Skin epidermis (tissue), 12 donors: Measurements from ENCODE around the gene LAMTOR4.
"Not testable (repeated sequence)": the region's sequence is repeated elsewhere in the genome, so short reads cannot be mapped to it uniquely, and the experiment has no call there.

Source experiments
- H3K27ac ChIP-seq, 21 experiments: fragments of 200-600 bp; sonication (generic) in 11 of 21; one replicate each; pipeline ENCODE4 v1.5.0; 2020; ENCODE audit warnings: mild to moderate bottlenecking in 3 of 21, inconsistent platforms in 2 of 21, moderate library complexity in 2 of 21
- H3K4me3 ChIP-seq, 7 experiments: fragments of 200-600 bp; sonication (generic) in 2 of 7; one replicate each; pipeline ENCODE4 v1.5.0; 2020; ENCODE audit warnings: inconsistent platforms in 2 of 7, mild to moderate bottlenecking in 2 of 7, moderate library complexity in 1 of 7

The LAMTOR4 gene

GRCh38 chr7:100166317-100166940 lies 17.7 kb downstream of the LAMTOR4 start:
- Histone ChIP-seq H3K27ac (peak overlapping the region in 7 of 21 experiments; percentile 8 to 80 (median 31)), H3K4me3 (no peak overlapping the region)

DNA sequence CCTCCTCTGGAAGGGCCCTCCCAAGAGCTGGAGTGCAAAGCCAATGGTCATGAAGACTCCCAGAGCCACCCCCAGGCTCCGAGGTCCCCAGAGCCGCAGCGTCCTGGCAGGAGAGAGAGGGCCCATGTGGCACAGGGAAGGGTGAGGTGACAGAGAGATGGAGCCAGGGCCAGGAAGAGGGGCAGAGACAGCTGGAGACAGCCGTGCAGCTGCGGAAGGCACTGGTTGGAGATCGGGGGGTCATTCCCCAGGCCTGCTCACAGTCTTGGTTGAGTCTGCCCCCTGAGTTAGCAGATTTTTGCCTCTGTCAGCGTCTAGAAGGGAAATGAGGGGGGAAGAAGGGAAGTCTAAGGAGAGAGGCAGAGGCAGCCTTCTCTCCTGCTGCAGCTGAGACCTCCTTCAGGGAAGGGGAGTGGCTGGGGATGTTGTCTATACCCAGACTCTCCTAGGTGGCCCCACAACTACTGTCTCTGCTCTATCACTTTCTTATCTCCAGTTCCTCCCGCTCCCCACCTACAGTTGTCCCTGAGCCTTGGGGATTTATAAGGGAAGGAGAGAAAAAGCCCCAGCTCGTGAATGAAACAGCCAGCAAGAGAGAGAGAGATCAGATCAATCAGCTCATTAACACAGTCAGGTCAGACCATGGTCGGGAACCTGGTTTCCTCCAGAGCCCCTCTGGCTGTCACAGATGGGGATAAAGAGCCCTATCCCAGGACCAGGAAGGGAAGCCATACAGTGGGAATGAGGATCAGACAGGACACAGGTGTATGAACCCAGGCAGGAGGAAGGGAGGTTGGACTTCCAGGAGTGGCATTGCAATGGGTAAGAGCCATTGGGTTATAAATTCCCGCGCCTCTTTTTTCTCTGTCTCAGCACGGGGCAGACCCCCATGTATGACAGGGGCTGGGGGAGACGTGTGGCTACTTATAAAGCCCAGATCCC lies 18.5 kb downstream of the LAMTOR4 start:
- H3K27ac ChIP-seq = peak overlapping the region in 13 of 21 experiments; percentile 21 to 81 (median 78)
- H3K4me3 ChIP-seq = peak overlapping the region in 4 of 7 experiments; percentile 29 to 47 (median 40)

DNA sequence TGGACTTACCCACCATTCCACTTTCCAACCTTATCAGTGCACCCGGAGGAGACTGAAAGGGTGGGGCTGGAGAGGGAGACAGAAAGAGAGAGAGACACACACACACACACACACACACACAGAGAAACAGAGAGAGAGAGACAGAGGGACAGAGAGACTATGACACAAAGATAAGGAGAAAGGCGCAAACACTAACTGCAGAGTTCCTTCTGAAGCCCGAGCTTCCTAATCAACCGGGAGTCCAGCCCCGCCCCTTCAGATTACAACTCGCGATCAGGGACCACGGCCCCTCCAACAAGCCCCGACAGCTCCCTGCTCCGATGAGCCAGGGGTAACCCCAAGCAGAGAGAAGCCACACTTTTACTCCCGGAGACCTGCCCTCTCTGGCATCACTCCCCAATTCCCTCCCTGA lies 19.2 kb downstream of the LAMTOR4 start:
- H3K27ac ChIP-seq = peak overlapping the region in 19 of 21 experiments; percentile 1 to 87 (median 69)
- H3K4me3 ChIP-seq = peak overlapping the region; percentile 20 to 47 (median 38)

GRCh38 chr7:100169147-100169850 lies 20.6 kb downstream of the LAMTOR4 start:
- H3K27ac ChIP-seq = peak overlapping the region in 14 of 21 experiments; percentile 1 to 87 (median 78)

GRCh38 chr7:100170101-100170897 lies 21.6 kb downstream of the LAMTOR4 start:
- H3K4me3 ChIP-seq = no peak overlapping the region
- H3K27ac ChIP-seq = no peak overlapping the region

More at GRCh38 chr7:100169147-100169850, 20.6 kb downstream of the LAMTOR4 start:
- H3K4me3 ChIP-seq = no peak overlapping the region

GRCh38 chr7:100171087-100171681 lies 22.5 kb downstream of the LAMTOR4 start:
- Histone ChIP-seq H3K27ac (peak overlapping the region in 1 of 21 experiments; percentile 14), H3K4me3 (peak overlapping the region; percentile 20 to 51 (median 35))

- Histone ChIP-seq H3K4me3 (peak overlapping the region; percentile 20 to 51 (median 35)), H3K27ac (no peak overlapping the region)
These were observed 23.1 kb downstream of the LAMTOR4 start for GRCh38 chr7:100171840-100172239.

- no peak overlapping the region for H3K4me3 ChIP-seq
- H3K27ac ChIP-seq = no peak overlapping the region
These were observed 25.2 kb downstream of the LAMTOR4 start for GRCh38 chr7:100173806-100174495.

DNA sequence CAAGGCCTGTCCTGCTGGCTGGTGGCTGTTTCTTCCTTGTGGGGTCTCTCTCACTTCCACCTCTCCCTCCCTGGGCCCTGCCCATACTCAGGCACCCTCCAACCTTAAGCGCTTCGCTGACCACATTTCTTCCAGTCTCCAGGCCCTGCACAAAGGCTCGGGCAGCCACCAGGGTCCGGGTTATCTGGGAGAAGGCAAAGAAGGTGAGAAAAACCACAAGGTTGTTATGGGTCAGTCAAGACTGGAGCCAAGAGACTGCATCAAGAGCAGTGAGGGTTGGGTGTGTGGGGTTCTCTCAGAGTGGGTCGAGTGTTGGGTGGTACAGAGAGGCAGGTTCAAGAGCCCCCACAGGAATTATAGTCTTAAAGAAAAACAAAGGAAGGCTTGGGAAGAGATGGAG lies 25.9 kb downstream of the LAMTOR4 start:
- Histone ChIP-seq H3K4me3 (no peak overlapping the region), H3K27ac (no peak overlapping the region)

GRCh38 chr7:100175296-100175935 lies 26.7 kb downstream of the LAMTOR4 start:
- H3K4me3 ChIP-seq = no peak overlapping the region
- no peak overlapping the region for H3K27ac ChIP-seq

- peak overlapping the region in 2 of 21 experiments; percentile 59 to 71 for H3K27ac ChIP-seq
- peak overlapping the region; percentile 37 to 58 (median 48) for H3K4me3 ChIP-seq
These were observed 27.7 kb downstream of the LAMTOR4 start for GRCh38 chr7:100176096-100177044.

DNA sequence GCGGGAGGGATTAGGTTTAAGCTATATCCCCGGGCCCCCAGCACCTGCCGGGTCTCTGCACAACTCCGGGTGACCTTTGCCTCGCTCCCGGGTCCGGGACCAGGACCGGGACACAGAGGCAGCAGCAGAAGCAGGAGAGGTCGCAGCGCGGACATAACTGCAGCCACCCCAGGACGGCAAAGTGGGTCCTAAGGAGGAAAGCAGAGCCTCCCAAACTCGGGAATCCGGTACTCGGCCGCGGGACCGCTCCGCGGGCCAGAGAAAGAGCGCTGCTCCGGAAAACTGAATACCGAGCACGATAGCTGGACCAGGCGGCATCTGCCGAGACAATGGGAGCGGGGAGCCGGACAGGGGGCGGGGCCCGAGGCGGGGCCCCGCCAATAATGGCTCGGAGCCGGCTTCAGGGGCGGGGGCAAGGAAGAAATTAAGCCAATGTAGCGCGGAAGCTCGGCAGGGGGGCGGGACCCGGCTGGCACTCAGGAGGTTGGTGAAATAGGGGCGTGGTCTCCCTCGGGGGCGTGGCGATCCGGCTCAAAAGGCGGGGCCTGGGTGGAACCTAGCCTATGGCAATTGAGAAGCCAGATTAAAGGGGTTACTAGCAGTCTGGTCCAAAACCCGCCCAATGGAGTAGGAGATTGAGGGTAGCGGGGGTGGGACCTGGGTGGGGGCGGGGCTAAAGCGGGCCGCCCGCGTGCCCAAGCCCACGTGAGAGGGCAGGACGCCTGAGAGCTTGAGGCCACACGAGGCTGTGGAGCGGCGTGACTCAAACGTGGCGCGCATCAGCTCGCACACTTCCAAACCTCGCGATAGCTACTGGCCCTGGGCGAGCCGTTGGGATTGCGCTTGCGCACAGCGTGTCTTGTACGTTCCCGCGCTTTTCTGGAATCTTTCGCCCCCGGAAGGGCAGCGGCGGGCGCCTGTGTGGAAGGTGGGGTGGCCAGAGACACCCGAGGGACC lies 28.6 kb downstream of the LAMTOR4 start, which contains the start of the genes GPC2 and STAG3:
TSS of gene GPC2 (minus strand) at position 337 of the 957 bp plus-strand sequence. CDS start at position 155, 182 bp downstream.
TSS of gene STAG3 (plus strand) at position 874 of the 957 bp plus-strand sequence. CDS start 2,639 bp downstream, outside the sequence.
- H3K4me3 ChIP-seq = peak within 1 kb of the TSS; percentile 37 to 58 (median 48)
- peak within 1 kb of the TSS in 5 of 21 experiments; percentile 27 to 71 (median 57) for H3K27ac ChIP-seq

DNA sequence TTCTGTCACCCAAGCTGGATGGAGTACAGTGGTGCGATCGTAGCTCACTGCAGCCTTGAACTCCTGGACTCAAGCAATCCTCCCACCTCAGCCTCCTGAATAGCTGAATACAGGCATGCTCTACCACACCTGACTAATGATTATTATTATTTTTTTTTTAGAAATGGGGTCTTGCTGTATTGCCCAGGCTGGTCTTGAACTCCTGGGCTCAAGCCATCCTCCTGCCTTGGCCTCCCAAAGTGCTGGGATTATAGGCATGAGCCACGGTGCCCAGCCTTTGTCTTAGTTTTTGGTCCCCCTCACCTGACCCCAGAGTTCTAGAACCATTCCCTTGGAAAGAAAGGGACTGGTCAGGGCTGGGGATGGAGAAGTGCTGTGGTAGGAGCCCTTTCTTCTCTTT lies 31.4 kb downstream of the LAMTOR4 start:
- not testable (repeated sequence) for H3K4me3 ChIP-seq, H3K27ac ChIP-seq

- not testable (repeated sequence) for H3K27ac ChIP-seq, H3K4me3 ChIP-seq
These were observed 33.9 kb downstream of the LAMTOR4 start for GRCh38 chr7:100182616-100183015.

DNA sequence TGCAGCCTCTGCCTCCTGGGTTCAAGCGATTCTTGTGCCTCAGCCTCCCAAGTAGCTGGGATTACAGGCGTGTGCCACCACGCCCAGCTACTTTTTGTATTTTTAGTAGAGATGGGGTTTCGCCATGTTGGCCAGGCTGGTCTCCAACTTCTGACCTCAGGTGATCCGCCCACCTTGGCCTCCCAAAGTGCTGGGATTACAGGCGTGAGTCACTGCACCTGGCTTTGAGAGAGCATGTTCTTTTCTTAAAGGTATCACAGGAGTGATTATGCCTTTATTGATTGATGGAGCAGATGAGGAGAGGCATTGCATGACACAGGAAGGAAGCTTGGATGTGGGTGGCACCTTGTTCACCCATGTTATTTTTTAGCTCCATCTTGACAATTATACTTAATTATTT lies 34.4 kb downstream of the LAMTOR4 start:
- not testable (repeated sequence) for H3K27ac ChIP-seq, H3K4me3 ChIP-seq
